GM19438 (cell line): ENCODE results near the gene STIP1.
"Not testable (repeated sequence)": the region's sequence is repeated elsewhere in the genome, so short reads cannot be mapped to it uniquely, and the experiment has no call there.

ENCODE experiments used
- ATAC-seq: cut with Tn5 transposase; IDR thresholded peaks from one replicate; pipeline ENCODE4 v1.9.1; 2021; ENCODE audit warnings: low read depth; ENCODE audit not compliant: unreplicated experiment

The STIP1 gene

GRCh38 chr11:64234647-64235379, 48.8 kb downstream of the STIP1 start:
- no peak for ATAC-seq

- ATAC-seq, result no peak
Measured at GRCh38 chr11:64235437-64236161, 49.6 kb downstream of the STIP1 start.

GRCh38 chr11:64237484-64237951, 51.5 kb downstream of the STIP1 start:
- no peak for ATAC-seq

GRCh38 chr11:64238076-64238475, 52.1 kb downstream of the STIP1 start:
- ATAC-seq, result no peak

GRCh38 chr11:64238999-64239398, 53.0 kb downstream of the STIP1 start:
- no peak for ATAC-seq

- ATAC-seq, result no peak
Measured at GRCh38 chr11:64239662-64240434, 53.9 kb downstream of the STIP1 start.

GRCh38 chr11:64240435-64241240, 54.7 kb downstream of the STIP1 start, which contains the start of gene FKBP2:
Gene FKBP2 (plus strand): TSS chr11:64241095. CDS start chr11:64242388, 1,293 bp downstream.
- peak; percentile 44 for ATAC-seq

- ATAC-seq, result peak; percentile 64
Measured at GRCh38 chr11:64241241-64241490, 55.2 kb downstream of the STIP1 start.

GRCh38 chr11:64241491-64242374, 55.8 kb downstream of the STIP1 start:
- ATAC-seq, result peak; percentile 6

- ATAC-seq, result no peak
Measured at GRCh38 chr11:64243236-64243854, 57.4 kb downstream of the STIP1 start.

- ATAC-seq, result no peak
Measured at GRCh38 chr11:64244107-64244506, 58.1 kb downstream of the STIP1 start.

GRCh38 chr11:64244966-64245365, 59.0 kb downstream of the STIP1 start:
- no peak for ATAC-seq

GRCh38 chr11:64245401-64245796, 59.4 kb downstream of the STIP1 start:
- no peak for ATAC-seq

- no peak for ATAC-seq
Measured at GRCh38 chr11:64245797-64246620, 60.0 kb downstream of the STIP1 start.

GRCh38 chr11:64246621-64246870, 60.6 kb downstream of the STIP1 start:
- not testable (repeated sequence) for ATAC-seq

GRCh38 chr11:64246871-64247728, 61.1 kb downstream of the STIP1 start, which contains the start of gene PPP1R14B:
Gene PPP1R14B (minus strand): TSS chr11:64246943. CDS start chr11:64246673, 270 bp downstream.
- ATAC-seq, result no peak

- no peak for ATAC-seq
Measured at GRCh38 chr11:64247729-64248531, 62.0 kb downstream of the STIP1 start.
